ENCODE measurements around the gene OPRD1. TPM values are rescaled to one million over a fixed set of nuclear protein-coding genes. Genes with fewer than 3 reads are reported as not detected.
"Not testable (repeated sequence)": the region's sequence is repeated elsewhere in the genome, so short reads cannot be mapped to it uniquely, and the experiment has no call there.

The OPRD1 gene
- total RNA-seq, 1 donor from 2014 or later: 0.05 TPM

DNA sequence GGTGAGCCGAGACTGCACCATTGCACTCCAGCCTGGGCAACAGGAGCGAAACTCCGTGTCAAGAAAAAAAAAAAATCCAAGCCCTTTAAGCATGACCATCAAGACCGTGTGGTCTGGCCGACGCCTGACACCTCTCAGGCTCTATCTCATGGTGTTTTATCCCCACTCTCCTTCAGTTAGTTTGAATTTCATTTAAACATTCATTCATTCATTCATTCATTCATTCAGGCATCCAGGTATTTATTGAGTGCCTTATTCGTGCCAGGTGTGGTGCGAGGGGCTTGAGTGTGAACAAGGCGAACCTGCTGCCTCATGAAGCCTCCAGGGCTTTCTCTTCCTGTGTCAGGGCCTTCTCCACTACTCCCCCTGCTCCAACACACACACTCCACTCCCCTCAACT, 22.6 kb upstream of the OPRD1 start:
- intact Hi-C loops (cut with micrococcal nuclease): no loop called here
- no peak for DNase-seq (ENCODE audit: low spot score)
- no peak overlapping the region for H3K4me3 Mint-ChIP-seq
- H3K36me3 Mint-ChIP-seq (ENCODE audit: low read depth): peaks cover 1% of the 10 kb centered on the region
- H3K27me3 Mint-ChIP-seq (ENCODE audit: insufficient read depth): peaks cover 25% of the 10 kb centered on the region
- peaks cover 11% of the 10 kb centered on the region for H3K4me1 Mint-ChIP-seq (ENCODE audit: low read depth)
- H3K27ac Mint-ChIP-seq: no peak overlapping the region
- no peaks in the 10 kb centered on the region for H3K9me3 Mint-ChIP-seq

DNA sequence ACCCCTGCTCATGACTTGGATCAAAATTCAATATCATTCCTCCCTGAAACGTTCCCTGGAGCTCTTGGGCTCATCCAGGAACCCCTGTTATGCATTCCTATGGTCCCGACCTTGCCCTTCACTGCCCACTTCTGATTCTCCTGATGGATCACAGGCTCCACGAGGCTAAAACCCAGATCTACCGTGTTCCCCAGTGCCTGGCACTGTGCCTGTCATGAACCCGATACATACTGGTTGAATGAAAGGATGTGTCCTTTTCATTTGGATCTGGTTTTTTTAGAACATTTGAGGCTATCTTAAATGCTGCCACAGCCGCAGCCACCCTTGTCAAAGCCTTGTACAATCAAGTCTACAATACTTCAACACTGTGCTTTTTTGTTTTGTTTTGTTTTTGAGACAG, 22.2 kb upstream of the OPRD1 start:
- peaks cover 1% of the 10 kb centered on the region for H3K36me3 Mint-ChIP-seq (ENCODE audit: low read depth)
- H3K27ac Mint-ChIP-seq: no peak overlapping the region
- DNase-seq (ENCODE audit: low spot score): no peak
- peaks cover 10% of the 10 kb centered on the region for H3K4me1 Mint-ChIP-seq (ENCODE audit: low read depth)
- no peak overlapping the region for H3K4me3 Mint-ChIP-seq
- no peaks in the 10 kb centered on the region for H3K9me3 Mint-ChIP-seq
- intact Hi-C loops (cut with micrococcal nuclease): no loop called here
- peaks cover 25% of the 10 kb centered on the region for H3K27me3 Mint-ChIP-seq (ENCODE audit: insufficient read depth)

DNA sequence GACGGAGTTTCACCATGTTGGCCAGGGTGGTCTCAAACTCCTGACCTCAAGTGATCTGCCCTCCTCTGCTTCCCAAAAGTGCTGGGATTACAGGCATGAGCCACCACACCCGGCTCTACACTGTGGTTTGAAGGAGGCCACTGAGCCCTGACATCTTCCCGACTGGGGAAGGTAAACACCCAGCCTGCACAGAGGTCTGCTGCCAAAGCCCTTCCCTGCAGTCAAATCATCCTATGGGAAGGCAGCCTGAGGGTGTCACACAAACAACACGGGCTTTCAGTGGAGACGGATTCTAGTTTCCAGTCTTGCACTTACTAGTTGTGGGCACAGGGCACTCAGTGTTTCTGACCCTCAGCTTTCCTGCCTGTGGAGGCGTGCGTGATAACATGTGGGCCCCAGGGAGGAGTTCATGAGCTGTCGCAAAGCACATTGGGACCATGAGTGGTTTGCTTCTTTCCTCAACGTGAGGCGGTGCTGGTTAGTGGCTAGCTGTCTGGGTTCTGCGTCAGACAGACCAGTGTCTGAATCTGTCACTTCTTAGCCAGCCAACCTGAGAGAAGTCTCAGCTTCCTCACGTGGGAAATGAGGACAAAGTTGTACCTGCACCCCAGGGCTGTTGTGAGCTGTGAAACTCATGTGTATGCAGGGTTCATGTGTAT, 21.5 kb upstream of the OPRD1 start:
- Mint-ChIP-seq H3K27ac (no peak overlapping the region), H3K36me3 (ENCODE audit: low read depth) (no peaks in the 10 kb centered on the region), H3K9me3 (no peaks in the 10 kb centered on the region), H3K4me3 (no peak overlapping the region), H3K27me3 (ENCODE audit: insufficient read depth) (peaks cover 24% of the 10 kb centered on the region), H3K4me1 (ENCODE audit: low read depth) (peaks cover 3% of the 10 kb centered on the region)
- no peak for DNase-seq (ENCODE audit: low spot score)
- intact Hi-C loops (cut with micrococcal nuclease): no loop called here

DNA sequence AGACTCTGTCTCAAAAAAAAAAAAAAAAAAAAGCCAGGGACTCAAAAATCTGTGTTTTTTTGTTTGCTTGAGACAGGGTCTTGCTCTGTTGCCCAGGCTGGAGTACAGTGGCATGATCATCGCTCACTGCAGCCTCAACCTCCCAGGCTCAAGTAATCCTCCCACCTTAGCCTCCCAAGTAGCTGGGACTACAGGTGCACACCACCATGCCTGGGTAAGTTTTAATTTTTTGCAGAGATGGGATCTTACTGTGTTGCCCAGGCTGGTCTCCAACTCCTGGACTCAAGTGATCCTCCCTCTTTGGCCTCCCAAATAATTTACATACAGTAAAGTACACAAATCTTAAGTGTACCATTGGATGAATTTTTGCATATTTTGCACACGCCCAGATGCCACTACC, 20.0 kb upstream of the OPRD1 start:
- H3K4me1 Mint-ChIP-seq (ENCODE audit: low read depth); intact Hi-C loops (cut with micrococcal nuclease); H3K9me3 Mint-ChIP-seq; DNase-seq (ENCODE audit: low spot score); H3K36me3 Mint-ChIP-seq (ENCODE audit: low read depth); H3K4me3 Mint-ChIP-seq; H3K27ac Mint-ChIP-seq: not testable (repeated sequence)
- peaks cover 21% of the 10 kb centered on the region for H3K27me3 Mint-ChIP-seq (ENCODE audit: insufficient read depth)

DNA sequence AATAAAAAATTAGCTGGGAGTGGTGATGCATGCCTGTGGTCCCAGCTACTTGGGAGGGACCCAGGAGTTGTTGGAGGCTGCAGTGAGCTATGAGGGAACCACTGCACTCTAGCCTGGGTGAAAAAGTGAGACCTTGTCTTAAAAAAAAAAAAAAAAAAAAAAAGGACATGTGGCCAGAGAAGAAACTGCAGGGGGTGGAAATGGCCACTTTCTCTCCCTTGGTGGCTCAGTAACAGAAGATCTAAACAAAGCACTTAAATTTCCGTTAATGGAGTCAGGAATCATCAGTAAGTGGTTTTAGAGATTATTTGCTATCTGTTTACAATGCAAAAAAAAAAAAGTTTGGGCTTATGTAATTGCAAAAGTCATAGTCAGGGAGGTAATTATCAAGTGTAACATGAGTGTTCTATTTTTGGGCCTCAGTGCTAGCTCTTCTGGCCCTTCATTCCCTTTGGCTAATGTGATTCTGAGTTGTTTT, 19.3 kb upstream of the OPRD1 start:
- intact Hi-C loops (cut with micrococcal nuclease): no loop called here
- Mint-ChIP-seq H3K4me1 (ENCODE audit: low read depth) (no peaks in the 10 kb centered on the region), H3K27ac (no peak overlapping the region), H3K36me3 (ENCODE audit: low read depth) (no peaks in the 10 kb centered on the region), H3K4me3 (no peak overlapping the region), H3K27me3 (ENCODE audit: insufficient read depth) (peaks cover 20% of the 10 kb centered on the region), H3K9me3 (no peaks in the 10 kb centered on the region)
- DNase-seq (ENCODE audit: low spot score): no peak

GRCh38 chr1:28794582-28794981, 17.4 kb upstream of the OPRD1 start:
- H3K9me3 Mint-ChIP-seq; DNase-seq (ENCODE audit: low spot score); H3K36me3 Mint-ChIP-seq (ENCODE audit: low read depth); H3K4me1 Mint-ChIP-seq (ENCODE audit: low read depth); H3K27ac Mint-ChIP-seq; intact Hi-C loops (cut with micrococcal nuclease); H3K4me3 Mint-ChIP-seq: not testable (repeated sequence)
- H3K27me3 Mint-ChIP-seq (ENCODE audit: insufficient read depth): peaks cover 25% of the 10 kb centered on the region

GRCh38 chr1:28796352-28797211, 15.4 kb upstream of the OPRD1 start:
- no peaks in the 10 kb centered on the region for H3K4me1 Mint-ChIP-seq (ENCODE audit: low read depth)
- intact Hi-C loops (cut with micrococcal nuclease): no loop called here
- H3K27me3 Mint-ChIP-seq (ENCODE audit: insufficient read depth): peaks cover 19% of the 10 kb centered on the region
- no peaks in the 10 kb centered on the region for H3K9me3 Mint-ChIP-seq
- no peak for DNase-seq (ENCODE audit: low spot score)
- no peak overlapping the region for H3K27ac Mint-ChIP-seq
- H3K4me3 Mint-ChIP-seq: no peak overlapping the region
- no peaks in the 10 kb centered on the region for H3K36me3 Mint-ChIP-seq (ENCODE audit: low read depth)

- no peak overlapping the region for H3K4me3 Mint-ChIP-seq
Measured at GRCh38 chr1:28800324-28800723, 11.6 kb upstream of the OPRD1 start.

DNA sequence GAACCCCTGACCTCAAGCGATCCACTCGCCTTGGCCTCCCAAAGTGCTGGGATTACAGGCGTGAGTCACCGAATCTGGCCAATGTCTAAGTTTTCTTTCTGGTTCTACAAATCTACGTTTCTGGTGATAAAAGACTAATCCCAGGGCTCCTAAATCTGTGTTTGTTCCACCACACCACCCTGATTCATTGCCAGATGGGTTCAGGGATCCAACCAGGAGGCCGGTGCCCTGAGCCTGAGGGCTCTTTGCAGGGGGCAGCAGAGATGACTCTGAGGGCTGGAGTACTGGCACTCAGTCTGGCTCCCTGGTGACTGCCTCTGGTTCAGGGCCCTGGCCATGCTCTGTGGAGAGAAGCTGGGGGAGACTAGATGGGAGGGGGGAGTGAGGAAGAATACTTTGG, 10.5 kb upstream of the OPRD1 start:
- Mint-ChIP-seq H3K27ac (no peak overlapping the region), H3K27me3 (ENCODE audit: insufficient read depth) (peaks cover 23% of the 10 kb centered on the region), H3K9me3 (no peaks in the 10 kb centered on the region), H3K4me1 (ENCODE audit: low read depth) (no peaks in the 10 kb centered on the region), H3K36me3 (ENCODE audit: low read depth) (no peaks in the 10 kb centered on the region), H3K4me3 (no peak overlapping the region)
- DNase-seq (ENCODE audit: low spot score): no peak
- intact Hi-C loops (cut with micrococcal nuclease): no loop called here

More at GRCh38 chr1:28800324-28800723, 11.6 kb upstream of the OPRD1 start:
- H3K27me3 Mint-ChIP-seq (ENCODE audit: insufficient read depth): peaks cover 14% of the 10 kb centered on the region
- no peak for DNase-seq (ENCODE audit: low spot score)
- intact Hi-C loops (cut with micrococcal nuclease): no loop called here
- H3K4me1 Mint-ChIP-seq (ENCODE audit: low read depth): no peaks in the 10 kb centered on the region
- no peak overlapping the region for H3K27ac Mint-ChIP-seq
- no peaks in the 10 kb centered on the region for H3K9me3 Mint-ChIP-seq
- no peaks in the 10 kb centered on the region for H3K36me3 Mint-ChIP-seq (ENCODE audit: low read depth)

DNA sequence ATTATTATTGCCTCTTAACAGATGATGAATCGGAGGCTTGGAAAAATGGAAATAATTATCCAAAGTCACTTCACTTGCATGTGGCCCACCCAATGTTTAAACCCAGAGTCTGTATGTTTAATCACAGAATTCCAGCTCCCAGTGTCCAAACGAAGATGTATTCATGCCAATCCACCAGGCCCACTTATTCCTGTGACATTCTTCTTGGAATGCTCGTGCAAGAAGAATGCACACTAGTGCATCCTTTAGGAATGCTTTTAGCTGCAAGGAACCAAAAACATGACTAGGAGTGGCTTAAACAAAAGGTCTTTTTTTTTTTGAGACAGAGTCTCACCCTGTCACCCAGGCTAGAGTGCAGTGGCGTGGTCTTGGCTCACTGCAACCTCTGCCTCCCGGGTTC, 8.9 kb upstream of the OPRD1 start:
- no peak for DNase-seq (ENCODE audit: low spot score)
- intact Hi-C loops (cut with micrococcal nuclease): no loop called here
- H3K36me3 Mint-ChIP-seq (ENCODE audit: low read depth): no peaks in the 10 kb centered on the region
- no peak overlapping the region for H3K4me3 Mint-ChIP-seq
- H3K27me3 Mint-ChIP-seq (ENCODE audit: insufficient read depth): peaks cover 26% of the 10 kb centered on the region
- no peaks in the 10 kb centered on the region for H3K9me3 Mint-ChIP-seq
- H3K27ac Mint-ChIP-seq: no peak overlapping the region
- H3K4me1 Mint-ChIP-seq (ENCODE audit: low read depth): no peaks in the 10 kb centered on the region

DNA sequence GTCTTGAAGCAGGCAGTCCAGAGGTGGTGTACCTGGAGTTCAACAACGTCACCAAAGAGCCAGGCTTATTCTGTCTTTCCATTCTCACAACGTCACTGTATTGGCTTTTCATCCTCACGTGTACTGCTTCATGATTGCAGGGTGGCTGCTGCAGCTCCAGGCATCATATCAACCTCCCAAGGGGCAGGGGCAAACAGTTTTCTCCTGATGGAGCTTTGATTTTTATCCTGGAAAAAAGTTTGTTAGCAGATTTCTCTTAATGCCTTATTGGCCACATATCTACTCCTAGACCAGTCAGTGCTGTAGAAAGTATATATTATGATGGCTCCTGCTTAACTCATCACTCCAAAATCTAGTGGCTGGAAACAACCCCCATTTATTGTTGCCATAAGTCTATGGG, 8.3 kb upstream of the OPRD1 start:
- no peaks in the 10 kb centered on the region for H3K9me3 Mint-ChIP-seq
- intact Hi-C loops (cut with micrococcal nuclease): no loop called here
- no peaks in the 10 kb centered on the region for H3K36me3 Mint-ChIP-seq (ENCODE audit: low read depth)
- no peaks in the 10 kb centered on the region for H3K4me1 Mint-ChIP-seq (ENCODE audit: low read depth)
- H3K27ac Mint-ChIP-seq: no peak overlapping the region
- H3K4me3 Mint-ChIP-seq: no peak overlapping the region
- DNase-seq (ENCODE audit: low spot score): no peak
- H3K27me3 Mint-ChIP-seq (ENCODE audit: insufficient read depth): peaks cover 23% of the 10 kb centered on the region

DNA sequence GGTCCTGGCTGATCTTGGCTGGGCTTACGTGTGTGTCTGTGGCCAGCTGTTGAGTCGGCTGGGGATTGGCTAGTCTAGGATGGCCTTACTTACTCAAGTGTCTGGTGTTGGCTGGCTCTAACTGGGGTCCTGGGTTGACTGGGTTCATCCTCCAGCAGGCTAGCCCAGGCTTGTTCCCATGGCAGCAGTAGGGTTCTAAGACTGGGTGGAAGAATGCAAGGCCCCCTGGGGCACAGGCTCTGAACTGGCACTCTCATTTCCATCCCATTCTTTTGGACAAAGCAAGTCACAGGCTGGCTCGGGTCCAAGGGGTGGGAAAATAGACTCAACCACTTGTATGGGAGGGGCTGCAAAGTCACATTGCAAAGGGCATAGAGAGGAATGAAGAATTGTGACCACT, 7.9 kb upstream of the OPRD1 start:
- Mint-ChIP-seq H3K4me1 (ENCODE audit: low read depth) (no peaks in the 10 kb centered on the region), H3K4me3 (no peak overlapping the region), H3K36me3 (ENCODE audit: low read depth) (no peaks in the 10 kb centered on the region), H3K27ac (no peak overlapping the region), H3K27me3 (ENCODE audit: insufficient read depth) (peaks cover 19% of the 10 kb centered on the region), H3K9me3 (no peaks in the 10 kb centered on the region)
- no peak for DNase-seq (ENCODE audit: low spot score)
- intact Hi-C loops (cut with micrococcal nuclease): no loop called here

GRCh38 chr1:28807046-28807445, 4.9 kb upstream of the OPRD1 start:
- no peak for DNase-seq (ENCODE audit: low spot score)
- Mint-ChIP-seq H3K4me3 (no peak overlapping the region), H3K27me3 (ENCODE audit: insufficient read depth) (peaks cover 36% of the 10 kb centered on the region), H3K27ac (no peak overlapping the region), H3K36me3 (ENCODE audit: low read depth) (no peaks in the 10 kb centered on the region), H3K9me3 (no peaks in the 10 kb centered on the region), H3K4me1 (ENCODE audit: low read depth) (no peaks in the 10 kb centered on the region)
- intact Hi-C loops (cut with micrococcal nuclease): no loop called here
